HG03378 (cell line): ENCODE measurements around the gene CLK3.
"Not testable (repeated sequence)": the region's sequence is repeated elsewhere in the genome, so short reads cannot be mapped to it uniquely, and the experiment has no call there.

Experiments used
- ATAC-seq: cut with Tn5 transposase; IDR thresholded peaks from one replicate; pipeline ENCODE4 v1.9.1; 2021; ENCODE audit warnings: mild to moderate bottlenecking, moderate library complexity; ENCODE audit not compliant: unreplicated experiment

CLK3 gene

GRCh38 chr15:74615508-74616365, at the start of gene CLK3:
Gene CLK3, plus strand, starts transcription at chr15:74615836. Its CDS starts 3,361 bp downstream, at chr15:74619197.
- ATAC-seq = peak; percentile 39

GRCh38 chr15:74568594-74568993, 47.0 kb upstream of the CLK3 start:
- no peak for ATAC-seq

GRCh38 chr15:74569731-74570070, 45.9 kb upstream of the CLK3 start:
- no peak for ATAC-seq

GRCh38 chr15:74571191-74571590, 44.4 kb upstream of the CLK3 start:
- no peak for ATAC-seq

GRCh38 chr15:74573987-74574386, 41.6 kb upstream of the CLK3 start:
- no peak for ATAC-seq

GRCh38 chr15:74578496-74578994, 37.1 kb upstream of the CLK3 start:
- ATAC-seq = no peak

- no peak for ATAC-seq
Measured at GRCh38 chr15:74579001-74579400, 36.6 kb upstream of the CLK3 start.

GRCh38 chr15:74580538-74581350, 34.9 kb upstream of the CLK3 start:
- ATAC-seq = no peak

GRCh38 chr15:74584204-74584603, 31.4 kb upstream of the CLK3 start:
- no peak for ATAC-seq

GRCh38 chr15:74584779-74585178, 30.9 kb upstream of the CLK3 start:
- ATAC-seq = no peak

GRCh38 chr15:74585191-74585590, 30.4 kb upstream of the CLK3 start:
- ATAC-seq = no peak

GRCh38 chr15:74585857-74586256, 29.8 kb upstream of the CLK3 start:
- ATAC-seq = no peak

GRCh38 chr15:74589826-74590225, 25.8 kb upstream of the CLK3 start:
- no peak for ATAC-seq

- no peak for ATAC-seq
Measured at GRCh38 chr15:74592222-74592621, 23.4 kb upstream of the CLK3 start.

- ATAC-seq = no peak
Measured at GRCh38 chr15:74593122-74593521, 22.5 kb upstream of the CLK3 start.

- no peak for ATAC-seq
Measured at GRCh38 chr15:74594455-74594854, 21.2 kb upstream of the CLK3 start.

- ATAC-seq = no peak
Measured at GRCh38 chr15:74595271-74595670, 20.4 kb upstream of the CLK3 start.

GRCh38 chr15:74596736-74597135, 18.9 kb upstream of the CLK3 start:
- ATAC-seq = not testable (repeated sequence)

GRCh38 chr15:74597146-74597705, 18.4 kb upstream of the CLK3 start:
- ATAC-seq = not testable (repeated sequence)

GRCh38 chr15:74598126-74598842, 17.4 kb upstream of the CLK3 start:
- ATAC-seq = peak; percentile 72

GRCh38 chr15:74599156-74599555, 16.5 kb upstream of the CLK3 start:
- no peak for ATAC-seq
